WTC11 (cell line): ENCODE data around the gene IQSEC1. TPM values are rescaled to one million over a fixed set of nuclear protein-coding genes. Genes with fewer than 3 reads are reported as not detected.

Source experiments
- ATAC-seq: fragments of 200-7000 bp; cut with Tn5 transposase; 2 replicates; pipeline ENCODE4 v1.10.0; 2021; ENCODE audit warnings: mild to moderate bottlenecking, moderate library complexity
- CTCF ChIA-PET: fragments of 300-600 bp; sonication (Branson Sonifier 250); formaldehyde crosslinking; loops from one replicate; lab custom pipeline; 2021; ENCODE audit warnings: antibody characterized with exemption; lab: Charles Lee
- POLR2A ChIA-PET: fragments of 350-600 bp; sonication (Branson Sonifier 250); formaldehyde crosslinking; loops from one replicate; lab custom pipeline; 2021; ENCODE audit warnings: antibody characterized with exemption; lab: Charles Lee
- DNase-seq: peaks from one replicate; pipeline ENCODE4 v3.0.0; 2021; ENCODE audit warnings: low spot score
- H3K27ac Mint-ChIP-seq: 2 replicates; pipeline ENCODE4 v1.8.0; 2021; ENCODE audit warnings: mixed read lengths
- H3K27me3 Mint-ChIP-seq: 2 replicates; pipeline ENCODE4 v1.8.0; 2021; ENCODE audit warnings: low read depth, mild to moderate bottlenecking, moderate library complexity, mixed read lengths
- H3K36me3 Mint-ChIP-seq: 2 replicates; pipeline ENCODE4 v1.8.0; 2021; ENCODE audit warnings: mixed read lengths
- H3K4me1 Mint-ChIP-seq: 2 replicates; pipeline ENCODE4 v1.8.0; 2022; ENCODE audit warnings: mixed read lengths
- H3K4me3 Mint-ChIP-seq: 2 replicates; pipeline ENCODE4 v1.8.0; 2021; ENCODE audit warnings: mild to moderate bottlenecking, moderate library complexity, mixed read lengths
- H3K9me3 Mint-ChIP-seq: 2 replicates; pipeline ENCODE4 v1.8.0; 2021; ENCODE audit warnings: mixed read lengths
- E2F4 ChIP-seq: sonication (generic); formaldehyde crosslinking; IDR thresholded peaks from 2 replicates; pipeline ENCODE4 v1.8.1; 2022; ENCODE audit warnings: low read depth, mild to moderate bottlenecking, moderate library complexity, missing genetic modification reagents, borderline replicate concordance
- FOXP1 ChIP-seq: sonication (generic); formaldehyde crosslinking; IDR thresholded peaks from 2 replicates; pipeline ENCODE4 v1.8.0; 2022; ENCODE audit warnings: missing genetic modification reagents, mild to moderate bottlenecking, moderate library complexity, borderline replicate concordance
- JAZF1 ChIP-seq: fragments of 250-450 bp; sonication (Bioruptor Pico); IDR thresholded peaks from 2 replicates; pipeline ENCODE4 v1.9.0; 2021; ENCODE audit warnings: moderate library complexity, mild to moderate bottlenecking, inconsistent platforms
- JUN ChIP-seq: sonication (generic); formaldehyde crosslinking; IDR thresholded peaks from 2 replicates; pipeline ENCODE4 v1.8.0; 2023; ENCODE audit warnings: mild to moderate bottlenecking, missing genetic modification reagents
- NFYB ChIP-seq: sonication (generic); formaldehyde crosslinking; conservative IDR thresholded peaks from 2 replicates; pipeline ENCODE4 v1.8.0; 2022; ENCODE audit warnings: low read depth, missing genetic modification reagents
- PREB ChIP-seq: sonication (generic); formaldehyde crosslinking; IDR thresholded peaks from 2 replicates; pipeline ENCODE4 v1.8.1; 2022; ENCODE audit warnings: mild to moderate bottlenecking, missing genetic modification reagents, moderate library complexity, borderline replicate concordance
- SOX15 ChIP-seq: fragments of 250-450 bp; sonication (Bioruptor Pico); IDR thresholded peaks from 2 replicates; pipeline ENCODE4 v1.9.0; 2021; ENCODE audit warnings: mild to moderate bottlenecking
- SP1 ChIP-seq: sonication (generic); formaldehyde crosslinking; conservative IDR thresholded peaks from 2 replicates; pipeline ENCODE4 v1.8.1; 2022; ENCODE audit warnings: missing genetic modification reagents
- ZBTB21 ChIP-seq: sonication (generic); formaldehyde crosslinking; IDR thresholded peaks from 2 replicates; pipeline ENCODE4 v1.8.1; 2023; ENCODE audit warnings: mild to moderate bottlenecking, missing genetic modification reagents, borderline replicate concordance
- ZNF121 ChIP-seq: sonication (generic); formaldehyde crosslinking; IDR thresholded peaks from 2 replicates; pipeline ENCODE4 v1.8.0; 2023; ENCODE audit warnings: missing genetic modification reagents
- ZNF317 ChIP-seq: sonication (generic); formaldehyde crosslinking; IDR thresholded peaks from 2 replicates; pipeline ENCODE4 v1.8.1; 2023; ENCODE audit warnings: low read depth, mild to moderate bottlenecking, moderate library complexity, missing genetic modification reagents, borderline replicate concordance
- total RNA-seq: library from RNA; stranded (reverse); gene quantifications from 3 replicates; pipeline ENCODE4 v1.2.3, GENCODE V29; 2021
- TF ChIP-seq, protein P1 (sequence below): sonication (generic); formaldehyde crosslinking; IDR thresholded peaks from 2 replicates; pipeline ENCODE4 v1.8.0; 2022; ENCODE audit warnings: mild to moderate bottlenecking, missing genetic modification reagents
- TF ChIP-seq, protein P2 (sequence below): sonication (generic); formaldehyde crosslinking; IDR thresholded peaks from 2 replicates; pipeline ENCODE4 v1.8.1; 2023; ENCODE audit warnings: mild to moderate bottlenecking, missing genetic modification reagents, moderate library complexity
- TF ChIP-seq, protein P3 (sequence below): sonication (generic); formaldehyde crosslinking; IDR thresholded peaks from 2 replicates; pipeline ENCODE4 v1.8.0; 2022; ENCODE audit warnings: mild to moderate bottlenecking, missing genetic modification reagents

Gene IQSEC1
- total RNA-seq, 1 experiment from 2014 or later, result 35.0 TPM

DNA sequence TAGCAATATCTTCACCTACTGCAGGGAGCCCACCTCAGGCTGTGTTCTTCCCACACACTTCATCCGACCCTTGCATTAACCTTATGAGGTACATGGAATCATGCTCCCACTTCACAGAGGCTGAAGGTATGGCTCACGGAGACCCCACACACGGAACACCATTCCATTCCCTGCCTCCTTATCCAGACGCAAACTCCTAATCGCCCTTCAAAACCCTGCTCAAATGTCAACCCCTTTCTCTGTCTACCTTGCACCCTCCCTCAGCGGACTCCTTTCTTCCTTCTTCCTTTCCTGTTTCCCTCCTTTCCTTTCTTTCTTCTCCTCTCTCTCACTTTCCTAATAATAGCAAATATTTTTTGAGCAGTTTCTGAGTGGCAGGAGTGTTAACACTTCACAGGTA lies 23.8 kb downstream of the IQSEC1 start (continued):
- TF ChIP-seq ZNF317 (CRISPR knock-in tag) (no peak), SP1 (CRISPR knock-in tag) (no peak), PREB (no peak), NFYB (CRISPR knock-in tag) (no peak), JUN (CRISPR knock-in tag) (no peak), ZBTB21 (CRISPR knock-in tag) (no peak)

DNA sequence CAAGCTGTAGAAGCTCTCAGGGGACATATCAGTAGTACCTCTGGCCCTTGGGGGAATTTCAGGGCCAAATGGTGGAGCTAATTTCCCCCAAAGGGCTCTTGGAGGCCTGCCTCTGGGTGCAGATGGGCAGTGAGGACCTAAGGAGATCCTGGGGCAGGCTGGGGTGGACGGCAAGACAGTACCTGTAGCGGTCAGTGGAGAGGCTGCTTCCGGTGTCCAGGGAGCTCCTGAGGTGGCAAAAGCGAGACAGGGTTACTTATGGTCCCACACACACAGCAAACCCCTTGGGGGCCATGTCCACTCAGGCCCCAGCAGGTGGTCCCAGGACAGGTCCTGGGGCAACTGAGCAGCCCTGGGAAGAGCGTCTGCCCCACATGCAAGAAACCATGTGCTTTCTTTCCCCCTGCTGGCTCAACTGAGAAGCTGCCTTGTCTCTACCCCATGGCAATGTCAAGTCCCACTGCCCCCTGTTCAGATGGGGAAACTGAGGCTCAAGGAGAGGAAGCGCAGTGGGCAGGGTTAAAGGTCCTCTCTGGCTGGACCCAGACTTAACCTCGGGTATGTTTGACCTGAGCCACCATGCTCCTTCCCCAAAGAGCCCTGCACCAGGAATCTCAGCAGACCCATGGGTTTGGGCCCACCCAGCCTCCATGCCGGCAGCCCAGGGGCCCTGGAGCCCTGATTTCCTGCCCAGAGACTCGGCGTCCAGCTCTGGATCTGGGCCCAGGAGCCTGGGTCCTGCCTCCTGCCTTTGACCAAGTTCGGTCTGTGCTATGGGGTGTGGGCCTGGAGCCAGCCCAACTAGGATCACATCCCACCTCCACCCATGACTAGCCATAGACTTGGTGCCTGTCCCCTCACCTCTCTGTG lies 25.7 kb downstream of the IQSEC1 start:
- Mint-ChIP-seq H3K27me3 (no peaks in the 10 kb centered on the region), H3K9me3 (no peaks in the 10 kb centered on the region), H3K27ac (no peak overlapping the region), H3K4me1 (peaks cover 14% of the 10 kb centered on the region), H3K36me3 (no peaks in the 10 kb centered on the region), H3K4me3 (no peak overlapping the region)
- POLR2A ChIA-PET, result no interaction called here
- DNase-seq (no peak), ATAC-seq (no peak)
- CTCF ChIA-PET, result interaction anchor here (1.0 to 1.9 kb wide), 4 partner anchors 9 to 63 kb away, joined by 3 to 6 read pairs (median 3); no protein-coding TSS in a partner anchor
- no peak for TF ChIP-seq SOX15 (CRISPR knock-in tag)

- H3K36me3 Mint-ChIP-seq, result no peaks in the 10 kb centered on the region
- H3K4me3 Mint-ChIP-seq, result no peak overlapping the region
- ATAC-seq, result no peak
- peaks cover 13% of the 10 kb centered on the region for H3K4me1 Mint-ChIP-seq
- no peak for DNase-seq
- H3K27me3 Mint-ChIP-seq, result no peaks in the 10 kb centered on the region
- TF ChIP-seq FOXP1 (CRISPR knock-in tag), result no peak
- no peak for TF ChIP-seq E2F4 (CRISPR knock-in tag)
- no peak for TF ChIP-seq JAZF1 (CRISPR knock-in tag)
- TF ChIP-seq, protein P1, sequence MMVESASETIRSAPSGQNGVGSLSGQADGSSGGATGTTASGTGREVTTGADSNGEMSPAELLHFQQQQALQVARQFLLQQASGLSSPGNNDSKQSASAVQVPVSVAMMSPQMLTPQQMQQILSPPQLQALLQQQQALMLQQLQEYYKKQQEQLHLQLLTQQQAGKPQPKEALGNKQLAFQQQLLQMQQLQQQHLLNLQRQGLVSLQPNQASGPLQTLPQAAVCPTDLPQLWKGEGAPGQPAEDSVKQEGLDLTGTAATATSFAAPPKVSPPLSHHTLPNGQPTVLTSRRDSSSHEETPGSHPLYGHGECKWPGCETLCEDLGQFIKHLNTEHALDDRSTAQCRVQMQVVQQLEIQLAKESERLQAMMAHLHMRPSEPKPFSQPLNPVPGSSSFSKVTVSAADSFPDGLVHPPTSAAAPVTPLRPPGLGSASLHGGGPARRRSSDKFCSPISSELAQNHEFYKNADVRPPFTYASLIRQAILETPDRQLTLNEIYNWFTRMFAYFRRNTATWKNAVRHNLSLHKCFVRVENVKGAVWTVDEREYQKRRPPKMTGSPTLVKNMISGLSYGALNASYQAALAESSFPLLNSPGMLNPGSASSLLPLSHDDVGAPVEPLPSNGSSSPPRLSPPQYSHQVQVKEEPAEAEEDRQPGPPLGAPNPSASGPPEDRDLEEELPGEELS (CRISPR knock-in tag), result no peak
- no peak for TF ChIP-seq ZNF121 (CRISPR knock-in tag)
- TF ChIP-seq, protein P2, sequence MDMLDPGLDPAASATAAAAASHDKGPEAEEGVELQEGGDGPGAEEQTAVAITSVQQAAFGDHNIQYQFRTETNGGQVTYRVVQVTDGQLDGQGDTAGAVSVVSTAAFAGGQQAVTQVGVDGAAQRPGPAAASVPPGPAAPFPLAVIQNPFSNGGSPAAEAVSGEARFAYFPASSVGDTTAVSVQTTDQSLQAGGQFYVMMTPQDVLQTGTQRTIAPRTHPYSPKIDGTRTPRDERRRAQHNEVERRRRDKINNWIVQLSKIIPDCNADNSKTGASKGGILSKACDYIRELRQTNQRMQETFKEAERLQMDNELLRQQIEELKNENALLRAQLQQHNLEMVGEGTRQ (CRISPR knock-in tag), result no peak
- TF ChIP-seq, protein P3, sequence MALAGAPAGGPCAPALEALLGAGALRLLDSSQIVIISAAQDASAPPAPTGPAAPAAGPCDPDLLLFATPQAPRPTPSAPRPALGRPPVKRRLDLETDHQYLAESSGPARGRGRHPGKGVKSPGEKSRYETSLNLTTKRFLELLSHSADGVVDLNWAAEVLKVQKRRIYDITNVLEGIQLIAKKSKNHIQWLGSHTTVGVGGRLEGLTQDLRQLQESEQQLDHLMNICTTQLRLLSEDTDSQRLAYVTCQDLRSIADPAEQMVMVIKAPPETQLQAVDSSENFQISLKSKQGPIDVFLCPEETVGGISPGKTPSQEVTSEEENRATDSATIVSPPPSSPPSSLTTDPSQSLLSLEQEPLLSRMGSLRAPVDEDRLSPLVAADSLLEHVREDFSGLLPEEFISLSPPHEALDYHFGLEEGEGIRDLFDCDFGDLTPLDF, result no peak
- TF ChIP-seq, all 79 proteins: peak for 0
- H3K9me3 Mint-ChIP-seq, result no peaks in the 10 kb centered on the region
- ChIA-PET POLR2A (no interaction called here), CTCF (interaction anchor here (1.0 to 1.9 kb wide), 6 partner anchors 10 to 62 kb away, joined by 3 to 6 read pairs (median 3); no protein-coding TSS in a partner anchor)
- no peak overlapping the region for H3K27ac Mint-ChIP-seq
Observed at GRCh38 chr3:13046569-13047274, 26.5 kb downstream of the IQSEC1 start.
